GM21367 (cell line): ENCODE data around the gene SPON1.
"Not testable (repeated sequence)": the region's sequence is repeated elsewhere in the genome, so short reads cannot be mapped to it uniquely, and the experiment has no call there.

ENCODE experiments used
- ATAC-seq: cut with Tn5 transposase; IDR thresholded peaks from one replicate; pipeline ENCODE4 v1.9.1; 2021; ENCODE audit not compliant: unreplicated experiment

Gene SPON1

DNA sequence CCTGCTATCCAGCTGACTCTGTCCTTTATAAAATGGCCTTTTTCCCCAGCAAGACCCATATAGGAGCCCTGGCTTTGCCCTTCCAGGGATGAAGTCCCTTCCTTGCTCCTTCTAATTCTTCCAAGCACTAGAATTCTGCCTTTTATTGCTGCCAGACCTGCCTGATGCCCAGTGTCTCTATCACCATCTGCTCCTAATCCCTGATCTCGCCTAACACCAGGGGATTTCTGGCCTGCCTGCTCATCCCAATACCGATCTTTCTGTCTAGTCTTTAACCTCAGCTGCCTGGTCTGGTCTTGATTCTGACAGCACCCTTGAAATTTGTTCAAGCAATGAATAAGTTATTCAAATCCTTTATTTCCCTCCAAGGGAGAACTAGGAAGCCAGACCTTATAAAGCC lies 150.2 kb downstream of the SPON1 start:
- ATAC-seq = no peak

DNA sequence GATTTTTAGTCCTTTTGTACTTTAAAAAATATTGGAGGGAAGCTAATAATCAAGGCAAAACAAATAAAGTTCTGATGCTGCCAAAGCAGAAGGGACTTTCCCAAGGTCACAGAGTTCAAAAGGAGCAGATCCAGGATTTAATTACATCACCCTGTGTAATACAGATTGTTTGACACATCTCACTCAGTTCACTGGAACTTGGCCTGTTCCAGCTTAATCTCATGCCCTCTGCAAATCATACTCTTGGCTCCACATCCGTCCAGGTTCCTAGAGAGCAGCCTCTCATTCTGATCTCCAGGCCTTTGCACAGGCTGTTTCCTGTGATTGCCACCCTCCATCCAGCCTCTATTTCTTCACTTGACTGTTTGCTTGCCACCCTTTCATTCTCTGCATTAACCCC lies 151.7 kb downstream of the SPON1 start:
- ATAC-seq = no peak

DNA sequence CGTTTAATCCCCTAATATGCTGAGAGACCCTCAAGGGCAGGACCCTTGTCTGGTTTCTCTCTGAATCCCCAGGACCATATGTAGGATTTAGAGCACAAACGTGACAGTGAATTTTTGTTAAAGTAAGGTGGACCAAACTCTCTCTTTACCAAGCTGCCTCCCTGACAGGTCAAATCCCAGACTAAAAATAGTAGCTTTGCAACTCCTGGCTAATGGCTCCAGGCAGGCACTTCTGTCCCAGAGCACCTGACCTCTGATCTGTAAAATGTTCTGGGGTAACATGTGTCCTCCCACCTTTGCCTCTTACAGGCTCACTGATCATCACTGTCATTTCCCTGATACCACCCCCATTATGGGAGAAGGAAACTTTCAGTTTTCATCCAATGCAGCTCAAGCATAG lies 152.3 kb downstream of the SPON1 start:
- ATAC-seq = no peak

GRCh38 chr11:14117632-14118031 lies 155.1 kb downstream of the SPON1 start:
- ATAC-seq = no peak

DNA sequence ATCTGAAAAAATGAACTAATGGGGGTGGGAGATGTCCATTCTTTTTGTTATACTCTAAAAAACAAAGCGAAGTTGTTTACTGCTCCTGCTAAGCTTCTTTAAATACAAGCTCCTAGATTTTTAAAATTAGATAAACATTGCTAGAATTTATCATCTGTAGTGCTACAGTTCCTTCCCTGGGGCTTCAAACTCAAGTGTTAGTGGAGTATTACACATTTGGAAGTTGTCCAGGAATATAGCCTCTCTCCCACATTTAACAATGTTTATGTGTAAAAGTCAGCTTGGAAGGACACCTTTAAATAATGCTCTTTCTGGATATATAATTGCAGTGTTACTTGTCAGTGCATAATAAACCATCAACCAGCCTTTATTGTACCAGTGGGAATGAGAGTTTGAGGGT lies 155.5 kb downstream of the SPON1 start:
- ATAC-seq = no peak

DNA sequence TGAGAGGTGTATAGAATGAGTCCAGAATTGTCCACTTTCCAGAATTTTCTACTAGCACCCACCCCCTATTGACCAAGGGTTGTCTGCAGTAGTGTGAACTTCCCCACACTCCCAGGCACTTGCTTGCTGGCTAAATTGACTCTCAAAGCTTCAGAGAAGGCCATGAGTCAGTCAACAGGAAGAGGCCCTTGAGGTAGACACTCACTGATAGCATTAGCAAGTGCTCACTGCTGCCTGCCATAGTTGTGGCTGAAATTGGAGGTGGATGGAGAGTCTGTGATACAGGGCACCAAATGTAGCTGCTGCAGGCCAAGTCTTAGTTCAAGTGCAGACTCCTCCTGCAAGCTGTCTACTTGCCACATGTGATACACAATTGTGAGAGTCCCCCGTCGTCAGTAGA lies 156.8 kb downstream of the SPON1 start:
- ATAC-seq = no peak

- ATAC-seq = no peak
Observed at GRCh38 chr11:14124350-14124749, 161.8 kb downstream of the SPON1 start.

- no peak for ATAC-seq
Observed at GRCh38 chr11:14124886-14125285, 162.4 kb downstream of the SPON1 start.

DNA sequence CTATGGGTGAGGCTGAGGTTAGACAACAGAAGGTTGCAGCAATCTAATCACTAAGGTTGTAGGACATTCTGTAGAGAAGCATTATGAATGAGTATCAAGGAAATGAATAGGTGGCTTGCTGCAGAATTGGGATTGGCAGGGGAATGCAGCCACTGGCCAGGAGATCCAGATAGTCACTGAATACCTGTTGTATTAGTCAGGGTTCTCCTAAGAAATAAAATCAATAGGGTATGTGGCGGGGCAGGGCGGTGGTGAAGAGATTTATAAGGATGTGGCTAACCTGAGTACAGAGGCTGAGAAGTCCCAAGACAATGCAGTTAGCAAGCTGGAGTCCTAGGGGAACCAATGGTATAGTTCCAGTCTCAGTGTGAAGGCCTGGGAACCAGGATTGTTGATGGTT lies 163.0 kb downstream of the SPON1 start:
- no peak for ATAC-seq

DNA sequence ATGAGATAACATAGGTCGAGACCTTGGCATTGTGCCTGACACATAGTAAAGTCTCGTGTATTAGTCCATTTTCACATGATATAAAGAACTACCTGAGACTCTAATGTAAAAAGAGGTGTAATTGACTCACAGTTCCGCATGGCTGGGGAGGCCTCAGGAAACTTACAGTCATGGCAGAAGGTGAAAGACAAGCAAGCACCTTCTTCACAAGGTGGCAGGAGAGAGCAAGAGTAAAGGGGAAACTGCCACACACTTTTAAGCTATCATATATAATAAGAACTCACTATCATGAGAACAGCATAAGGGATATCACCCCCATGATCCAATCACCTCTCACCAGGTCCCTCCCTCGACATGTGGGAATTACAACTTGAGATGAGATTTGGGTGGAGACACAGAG lies 165.2 kb downstream of the SPON1 start:
- ATAC-seq = no peak

- no peak for ATAC-seq
Observed at GRCh38 chr11:14132312-14132711, 169.8 kb downstream of the SPON1 start.

GRCh38 chr11:14133381-14133780 lies 170.9 kb downstream of the SPON1 start:
- ATAC-seq = no peak

DNA sequence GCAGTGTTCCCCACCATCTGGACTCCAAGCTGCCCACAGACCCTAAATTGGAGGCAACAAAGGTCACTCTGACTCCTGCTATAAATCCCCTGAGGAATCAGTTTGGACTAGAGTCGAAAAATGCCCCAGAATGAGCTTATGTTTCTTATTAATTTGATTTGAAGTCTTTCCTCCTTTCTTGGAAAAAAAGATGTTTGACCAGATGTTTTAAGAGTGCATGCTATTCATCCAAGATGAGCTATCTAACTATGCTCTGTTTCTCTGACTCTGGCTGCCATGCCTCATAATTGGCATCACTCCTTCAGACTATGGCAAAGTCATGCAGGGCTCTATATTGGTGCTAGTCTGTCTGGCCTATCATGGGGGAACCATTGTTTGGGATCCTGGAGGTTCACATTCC lies 174.0 kb downstream of the SPON1 start:
- ATAC-seq = no peak

- no peak for ATAC-seq
Observed at GRCh38 chr11:14137284-14137683, 174.8 kb downstream of the SPON1 start.

- no peak for ATAC-seq
Observed at GRCh38 chr11:14140991-14141390, 178.5 kb downstream of the SPON1 start.

DNA sequence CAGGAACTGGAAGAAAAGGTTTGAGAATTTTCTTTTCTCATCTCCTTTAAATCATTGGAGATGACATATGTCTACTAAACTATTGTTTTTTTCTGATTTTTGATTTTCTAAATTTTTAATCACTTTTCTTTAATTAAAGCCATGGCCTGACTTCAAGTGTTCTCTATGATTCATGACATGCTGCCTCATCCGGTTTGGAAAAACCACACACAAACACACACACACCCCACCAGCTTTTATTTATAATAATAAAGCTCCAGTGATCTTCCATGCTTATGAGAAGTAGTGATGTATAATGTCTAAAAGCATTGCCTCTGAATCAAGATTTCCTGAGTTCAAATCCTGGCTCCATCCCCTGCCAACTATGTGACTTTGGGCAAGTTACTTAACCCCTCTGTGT lies 179.2 kb downstream of the SPON1 start:
- ATAC-seq = no peak

GRCh38 chr11:14144934-14145333 lies 182.4 kb downstream of the SPON1 start:
- no peak for ATAC-seq

GRCh38 chr11:14148653-14149273 lies 186.2 kb downstream of the SPON1 start:
- ATAC-seq = no peak

GRCh38 chr11:14149683-14150082 lies 187.2 kb downstream of the SPON1 start:
- ATAC-seq = no peak

GRCh38 chr11:14150878-14151277 lies 188.4 kb downstream of the SPON1 start:
- ATAC-seq = no peak

DNA sequence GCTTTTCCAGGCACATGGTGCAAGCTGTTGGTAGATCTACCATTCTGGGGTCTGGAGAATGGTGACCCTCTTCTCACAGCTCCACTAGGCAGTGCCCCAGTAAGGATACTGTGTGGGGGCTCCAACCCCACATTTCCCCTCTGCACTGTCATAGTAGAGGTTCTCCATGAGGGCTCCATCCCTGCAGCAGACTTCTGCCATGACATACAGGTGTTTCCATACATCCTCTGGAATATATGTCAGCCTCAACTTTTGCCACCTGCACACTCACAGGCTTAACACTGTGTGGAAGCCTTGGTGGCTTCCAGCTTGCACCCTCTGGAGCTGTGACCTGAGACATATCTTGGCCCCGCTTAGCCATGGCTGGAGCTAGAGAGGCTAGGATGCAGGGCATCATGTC lies 191.6 kb downstream of the SPON1 start:
- not testable (repeated sequence) for ATAC-seq

- no peak for ATAC-seq
Observed at GRCh38 chr11:14158393-14158792, 195.9 kb downstream of the SPON1 start.

DNA sequence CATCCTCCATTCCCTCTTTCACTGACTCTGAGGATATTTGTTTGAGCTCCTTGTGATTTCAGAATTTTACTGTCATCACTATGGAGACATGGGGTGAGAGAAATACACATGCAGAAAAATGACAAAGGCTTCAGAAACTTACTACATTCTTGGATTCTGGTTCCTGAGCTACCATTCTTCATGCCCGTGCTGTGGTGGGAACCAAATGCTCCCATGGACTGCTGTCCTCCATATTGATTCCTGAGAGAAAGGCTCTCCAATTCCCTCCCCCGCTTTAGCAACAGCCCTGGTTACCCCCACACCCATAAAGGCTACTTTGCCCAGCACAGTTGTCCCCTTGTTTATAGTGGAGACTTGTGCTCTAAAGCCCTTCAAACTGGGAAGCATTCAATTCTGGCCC lies 201.1 kb downstream of the SPON1 start:
- ATAC-seq = no peak

- ATAC-seq = not testable (repeated sequence)
Observed at GRCh38 chr11:14173679-14174078, 211.2 kb downstream of the SPON1 start.
